ENCODE measurements around the gene NRXN3.

NRXN3 gene

GRCh38 chr14:79287976-79288375 lies 1117.8 kb downstream of the NRXN3 start:
- no peak for DNase-seq (ENCODE audit: low spot score)

- no peak for DNase-seq (ENCODE audit: low spot score)
These were observed 1123.5 kb downstream of the NRXN3 start for GRCh38 chr14:79293482-79294177.

- DNase-seq (ENCODE audit: low spot score): no peak
These were observed 1124.3 kb downstream of the NRXN3 start for GRCh38 chr14:79294499-79294898.

- no peak for DNase-seq (ENCODE audit: low spot score)
These were observed 1125.2 kb downstream of the NRXN3 start for GRCh38 chr14:79295385-79295784.

- no peak for DNase-seq (ENCODE audit: low spot score)
These were observed 1128.2 kb downstream of the NRXN3 start for GRCh38 chr14:79298373-79298772.

GRCh38 chr14:79299162-79299561 lies 1129.0 kb downstream of the NRXN3 start:
- no peak for DNase-seq (ENCODE audit: low spot score)

GRCh38 chr14:79304279-79304678 lies 1134.1 kb downstream of the NRXN3 start:
- no peak for DNase-seq (ENCODE audit: low spot score)

GRCh38 chr14:79306546-79306945 lies 1136.4 kb downstream of the NRXN3 start:
- DNase-seq (ENCODE audit: low spot score): no peak

- DNase-seq (ENCODE audit: low spot score): no peak
These were observed 1148.2 kb downstream of the NRXN3 start for GRCh38 chr14:79318371-79318770.

GRCh38 chr14:79320561-79320960 lies 1150.4 kb downstream of the NRXN3 start:
- no peak for DNase-seq (ENCODE audit: low spot score)

- no peak for DNase-seq (ENCODE audit: low spot score)
These were observed 1150.9 kb downstream of the NRXN3 start for GRCh38 chr14:79321070-79321469.

GRCh38 chr14:79325071-79325470 lies 1154.9 kb downstream of the NRXN3 start:
- no peak for DNase-seq (ENCODE audit: low spot score)

GRCh38 chr14:79325557-79325956 lies 1155.4 kb downstream of the NRXN3 start:
- DNase-seq (ENCODE audit: low spot score): no peak

- no peak for DNase-seq (ENCODE audit: low spot score)
These were observed 1158.7 kb downstream of the NRXN3 start for GRCh38 chr14:79328863-79329262.

GRCh38 chr14:79331830-79332229 lies 1161.7 kb downstream of the NRXN3 start:
- DNase-seq (ENCODE audit: low spot score): no peak

GRCh38 chr14:79332504-79333197 lies 1162.5 kb downstream of the NRXN3 start:
- no peak for DNase-seq (ENCODE audit: low spot score)

- no peak for DNase-seq (ENCODE audit: low spot score)
These were observed 1163.0 kb downstream of the NRXN3 start for GRCh38 chr14:79333198-79333546.

GRCh38 chr14:79334272-79334671 lies 1164.1 kb downstream of the NRXN3 start:
- no peak for DNase-seq (ENCODE audit: low spot score)

GRCh38 chr14:79337761-79338160 lies 1167.6 kb downstream of the NRXN3 start:
- DNase-seq (ENCODE audit: low spot score): no peak

- no peak for DNase-seq (ENCODE audit: low spot score)
These were observed 1172.8 kb downstream of the NRXN3 start for GRCh38 chr14:79342942-79343341.

- DNase-seq (ENCODE audit: low spot score): no peak
These were observed 1180.8 kb downstream of the NRXN3 start for GRCh38 chr14:79351011-79351410.

- DNase-seq (ENCODE audit: low spot score): no peak
These were observed 1182.0 kb downstream of the NRXN3 start for GRCh38 chr14:79352076-79352630.

- DNase-seq (ENCODE audit: low spot score): no peak
These were observed 1184.2 kb downstream of the NRXN3 start for GRCh38 chr14:79354336-79354735.

- no peak for DNase-seq (ENCODE audit: low spot score)
These were observed 1185.9 kb downstream of the NRXN3 start for GRCh38 chr14:79356040-79356439.
